ENCODE measurements around the gene DCDC1.

Gene DCDC1

DNA sequence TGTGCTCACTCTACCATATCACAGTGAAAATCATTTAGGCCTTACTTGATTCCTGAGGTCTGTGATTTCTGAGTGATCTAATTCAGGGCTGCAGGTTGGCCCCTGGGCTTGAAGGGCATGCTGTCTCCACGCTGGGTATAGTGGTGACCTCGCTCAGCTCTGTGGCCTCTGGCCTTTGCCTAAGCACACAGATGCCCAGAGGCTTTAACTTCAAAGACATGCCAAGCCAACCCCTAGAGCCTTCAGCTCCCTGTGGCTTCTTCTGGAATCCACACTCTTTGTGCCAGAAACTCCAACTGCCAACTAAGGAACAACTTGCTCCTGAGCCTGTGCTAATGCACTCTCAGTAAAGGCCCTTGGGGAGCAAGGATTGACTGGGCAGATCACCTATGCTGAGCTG is 550.8 kb downstream of the DCDC1 start:
- no peaks in the 10 kb centered on the region for H3K27me3 ChIP-seq (ENCODE audit: insufficient read depth, low read length)
- no peaks in the 10 kb centered on the region for H3K36me3 ChIP-seq (ENCODE audit: control insufficient read depth in 1 of 2, insufficient read depth in 2 of 2, low read length in 2 of 2)
- no peak overlapping the region for H3K27ac ChIP-seq (ENCODE audit: low read depth, low read length)
- no peak overlapping the region for H2BK12ac ChIP-seq (ENCODE audit: low read length)
- H4K12ac ChIP-seq (ENCODE audit: low read depth, low read length) = no peak overlapping the region
- H3K4ac ChIP-seq (ENCODE audit: low read depth, low read length) = no peak overlapping the region
- DNase-seq = no peak
- no peak overlapping the region for H4K8ac ChIP-seq (ENCODE audit: low read depth, low read length)
- H2AFZ ChIP-seq (ENCODE audit: insufficient read depth, low read length, poor library complexity) = no peak overlapping the region
- no CpG with 5 or more reads among the region's 2 CpGs for WGBS (ENCODE audit: extremely low coverage, insufficient coverage, insufficient read length)
- H3K23ac ChIP-seq (ENCODE audit: low read length) = no peak overlapping the region
- H3K4me3 ChIP-seq (ENCODE audit: low read depth, low read length) = no peak overlapping the region
- H3K4me2 ChIP-seq (ENCODE audit: low read length) = no peak overlapping the region
- no peak overlapping the region for H3K9ac ChIP-seq (ENCODE audit: low read length)
- H2BK5ac ChIP-seq (ENCODE audit: low read depth, low read length, poor library complexity) = no peak overlapping the region
- H3K14ac ChIP-seq (ENCODE audit: low read length) = no peak overlapping the region
- no peak overlapping the region for H2BK120ac ChIP-seq (ENCODE audit: insufficient read depth, low read length, poor library complexity)
- H4K91ac ChIP-seq (ENCODE audit: low read depth, low read length) = no peak overlapping the region
- H3K79me1 ChIP-seq (ENCODE audit: low read length) = no peaks in the 10 kb centered on the region
- no peaks in the 10 kb centered on the region for H3K9me3 ChIP-seq (ENCODE audit: insufficient read depth, low read depth, low read length)
- no peaks in the 10 kb centered on the region for H3K79me2 ChIP-seq (ENCODE audit: control insufficient read depth, insufficient read depth, low read length, poor library complexity)
- H3K18ac ChIP-seq (ENCODE audit: low read length) = no peak overlapping the region
- no peak overlapping the region for H2AK5ac ChIP-seq (ENCODE audit: low read length)
- H3K4me1 ChIP-seq (ENCODE audit: control insufficient read depth in 1 of 2, insufficient read depth in 2 of 2, low read length in 2 of 2) = peaks cover 0 to 2% of the 10 kb centered on the region in 2 experiments

DNA sequence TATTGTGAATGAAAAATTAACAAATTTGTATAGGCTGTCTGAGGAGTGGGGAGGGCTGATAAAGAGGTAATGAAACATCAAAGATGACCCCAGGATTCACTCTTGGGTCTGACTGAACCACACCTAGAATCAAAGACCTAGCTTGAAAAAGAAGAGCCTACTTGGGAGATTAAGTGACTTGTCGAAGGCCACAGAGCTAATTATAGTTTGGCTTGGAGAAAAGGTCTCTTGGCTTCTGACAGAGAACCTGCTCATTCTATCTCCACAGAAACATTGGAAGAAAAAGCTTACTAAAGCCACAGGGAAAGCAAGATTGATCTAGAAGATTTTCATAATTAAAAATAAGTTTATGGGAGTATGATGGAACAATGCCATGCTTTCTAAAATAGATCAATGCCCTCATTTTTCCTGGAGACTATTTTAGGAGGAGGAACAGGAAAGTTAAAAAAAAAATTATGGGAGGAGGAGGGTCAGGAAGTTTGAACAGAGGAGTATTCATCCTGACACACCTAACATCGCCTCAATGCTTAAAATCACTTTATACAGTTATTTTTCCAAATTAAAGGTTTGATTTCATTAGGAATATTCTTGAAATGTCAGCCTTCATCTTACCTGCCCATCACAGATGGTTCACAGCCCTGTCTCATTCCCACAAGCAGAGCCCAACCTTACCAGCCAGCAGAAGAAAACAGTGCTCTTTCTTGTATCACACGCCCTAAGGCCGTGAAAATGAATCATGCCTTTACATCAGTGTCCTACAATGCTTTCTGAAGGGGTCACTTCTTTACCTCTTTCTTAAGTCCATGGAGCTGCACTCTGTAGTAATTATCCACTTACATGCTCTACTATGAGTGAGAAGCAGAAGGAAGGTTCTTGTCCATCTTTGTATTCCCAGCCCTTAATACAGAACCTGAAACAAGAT is 552.3 kb downstream of the DCDC1 start:
- Histone ChIP-seq H4K8ac (ENCODE audit: low read depth, low read length) (no peak overlapping the region), H3K4ac (ENCODE audit: low read depth, low read length) (no peak overlapping the region), H3K9ac (ENCODE audit: low read length) (no peak overlapping the region), H4K91ac (ENCODE audit: low read depth, low read length) (no peak overlapping the region), H2BK12ac (ENCODE audit: low read length) (no peak overlapping the region), H3K4me3 (ENCODE audit: low read depth, low read length) (no peak overlapping the region), H3K23ac (ENCODE audit: low read length) (no peak overlapping the region), H3K18ac (ENCODE audit: low read length) (no peak overlapping the region), H3K79me2 (ENCODE audit: control insufficient read depth, insufficient read depth, low read length, poor library complexity) (no peaks in the 10 kb centered on the region), H2BK120ac (ENCODE audit: insufficient read depth, low read length, poor library complexity) (no peak overlapping the region), H3K27ac (ENCODE audit: low read depth, low read length) (no peak overlapping the region), H3K27me3 (ENCODE audit: insufficient read depth, low read length) (no peaks in the 10 kb centered on the region), H3K79me1 (ENCODE audit: low read length) (no peaks in the 10 kb centered on the region), H2AFZ (ENCODE audit: insufficient read depth, low read length, poor library complexity) (no peak overlapping the region), H4K12ac (ENCODE audit: low read depth, low read length) (no peak overlapping the region), H2BK5ac (ENCODE audit: low read depth, low read length, poor library complexity) (no peak overlapping the region), H3K4me1 (ENCODE audit: control insufficient read depth in 1 of 2, insufficient read depth in 2 of 2, low read length in 2 of 2) (peaks cover 0 to 2% of the 10 kb centered on the region in 2 experiments), H2AK5ac (ENCODE audit: low read length) (no peak overlapping the region), H3K36me3 (ENCODE audit: control insufficient read depth in 1 of 2, insufficient read depth in 2 of 2, low read length in 2 of 2) (no peaks in the 10 kb centered on the region), H3K9me3 (ENCODE audit: insufficient read depth, low read depth, low read length) (no peaks in the 10 kb centered on the region), H3K14ac (ENCODE audit: low read length) (no peak overlapping the region), H3K4me2 (ENCODE audit: low read length) (no peak overlapping the region)
- no peak for DNase-seq
- no CpG with 5 or more reads among the region's 4 CpGs for WGBS (ENCODE audit: extremely low coverage, insufficient coverage, insufficient read length)

DNA sequence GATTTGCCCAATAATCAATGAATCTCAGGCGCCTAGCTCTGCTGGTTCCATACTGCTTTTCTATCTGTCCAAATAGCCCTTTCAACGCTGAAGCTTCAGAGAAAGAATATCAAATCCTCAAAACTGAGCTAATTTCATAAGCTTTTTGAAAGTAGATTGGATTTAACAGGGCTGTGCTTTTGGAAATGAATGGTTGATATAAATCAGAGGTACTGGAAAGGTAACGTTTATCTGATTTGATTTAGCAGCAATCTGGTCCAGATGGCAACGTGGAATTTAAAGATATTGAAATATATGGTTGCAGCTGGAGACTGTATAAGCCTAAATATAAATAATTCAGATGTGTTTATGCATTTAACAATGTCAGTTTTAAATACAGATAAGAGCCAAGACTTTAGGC is 553.9 kb downstream of the DCDC1 start:
- Histone ChIP-seq H4K8ac (ENCODE audit: low read depth, low read length) (no peak overlapping the region), H3K18ac (ENCODE audit: low read length) (no peak overlapping the region), H3K4me3 (ENCODE audit: low read depth, low read length) (no peak overlapping the region), H3K4me2 (ENCODE audit: low read length) (no peak overlapping the region), H3K14ac (ENCODE audit: low read length) (no peak overlapping the region), H3K79me2 (ENCODE audit: control insufficient read depth, insufficient read depth, low read length, poor library complexity) (no peaks in the 10 kb centered on the region), H4K12ac (ENCODE audit: low read depth, low read length) (no peak overlapping the region), H3K4ac (ENCODE audit: low read depth, low read length) (no peak overlapping the region), H2BK12ac (ENCODE audit: low read length) (no peak overlapping the region), H3K36me3 (ENCODE audit: control insufficient read depth in 1 of 2, insufficient read depth in 2 of 2, low read length in 2 of 2) (no peaks in the 10 kb centered on the region), H2BK120ac (ENCODE audit: insufficient read depth, low read length, poor library complexity) (no peak overlapping the region), H3K4me1 (ENCODE audit: control insufficient read depth in 1 of 2, insufficient read depth in 2 of 2, low read length in 2 of 2) (peaks cover 0 to 2% of the 10 kb centered on the region in 2 experiments), H3K9ac (ENCODE audit: low read length) (no peak overlapping the region), H3K79me1 (ENCODE audit: low read length) (no peaks in the 10 kb centered on the region), H2AK5ac (ENCODE audit: low read length) (no peak overlapping the region), H4K91ac (ENCODE audit: low read depth, low read length) (no peak overlapping the region), H3K27me3 (ENCODE audit: insufficient read depth, low read length) (no peaks in the 10 kb centered on the region), H3K23ac (ENCODE audit: low read length) (no peak overlapping the region), H3K9me3 (ENCODE audit: insufficient read depth, low read depth, low read length) (no peaks in the 10 kb centered on the region), H3K27ac (ENCODE audit: low read depth, low read length) (no peak overlapping the region), H2AFZ (ENCODE audit: insufficient read depth, low read length, poor library complexity) (no peak overlapping the region), H2BK5ac (ENCODE audit: low read depth, low read length, poor library complexity) (no peak overlapping the region)
- DNase-seq = no peak
- WGBS (ENCODE audit: extremely low coverage, insufficient coverage, insufficient read length) = no CpG with 5 or more reads among the region's 4 CpGs

DNA sequence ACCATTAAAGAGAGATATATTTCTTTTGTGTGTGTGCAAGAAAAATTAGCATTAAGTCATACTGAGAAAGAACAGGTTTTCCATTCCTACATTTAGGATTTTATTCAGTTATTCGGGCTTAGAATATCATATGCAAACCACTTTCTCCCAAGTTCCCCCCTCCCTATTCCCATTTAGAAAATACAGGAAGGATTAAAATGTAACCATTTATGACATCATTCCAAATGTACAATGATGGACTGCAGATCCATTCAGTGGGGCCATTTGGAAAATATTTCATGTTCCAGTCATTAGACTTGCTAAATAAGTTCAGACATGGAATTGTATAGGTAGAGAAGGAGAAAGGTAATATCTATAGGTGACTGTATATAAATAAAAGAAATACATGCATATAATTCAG is 554.8 kb downstream of the DCDC1 start:
- no peaks in the 10 kb centered on the region for H3K79me2 ChIP-seq (ENCODE audit: control insufficient read depth, insufficient read depth, low read length, poor library complexity)
- no peak overlapping the region for H3K4me3 ChIP-seq (ENCODE audit: low read depth, low read length)
- no peak overlapping the region for H2BK12ac ChIP-seq (ENCODE audit: low read length)
- H3K79me1 ChIP-seq (ENCODE audit: low read length) = no peaks in the 10 kb centered on the region
- no peak overlapping the region for H4K12ac ChIP-seq (ENCODE audit: low read depth, low read length)
- H4K8ac ChIP-seq (ENCODE audit: low read depth, low read length) = no peak overlapping the region
- H3K36me3 ChIP-seq (ENCODE audit: control insufficient read depth in 1 of 2, insufficient read depth in 2 of 2, low read length in 2 of 2) = no peaks in the 10 kb centered on the region
- H3K23ac ChIP-seq (ENCODE audit: low read length) = no peak overlapping the region
- H2BK120ac ChIP-seq (ENCODE audit: insufficient read depth, low read length, poor library complexity) = no peak overlapping the region
- H3K9me3 ChIP-seq (ENCODE audit: insufficient read depth, low read depth, low read length) = no peaks in the 10 kb centered on the region
- no peak for DNase-seq
- H3K4ac ChIP-seq (ENCODE audit: low read depth, low read length) = no peak overlapping the region
- H2BK5ac ChIP-seq (ENCODE audit: low read depth, low read length, poor library complexity) = no peak overlapping the region
- H3K27ac ChIP-seq (ENCODE audit: low read depth, low read length) = no peak overlapping the region
- no peaks in the 10 kb centered on the region for H3K27me3 ChIP-seq (ENCODE audit: insufficient read depth, low read length)
- peaks cover 0 to 2% of the 10 kb centered on the region in 2 experiments for H3K4me1 ChIP-seq (ENCODE audit: control insufficient read depth in 1 of 2, insufficient read depth in 2 of 2, low read length in 2 of 2)
- H3K9ac ChIP-seq (ENCODE audit: low read length) = no peak overlapping the region
- no peak overlapping the region for H3K14ac ChIP-seq (ENCODE audit: low read length)
- H2AK5ac ChIP-seq (ENCODE audit: low read length) = no peak overlapping the region
- H4K91ac ChIP-seq (ENCODE audit: low read depth, low read length) = no peak overlapping the region
- WGBS (ENCODE audit: extremely low coverage, insufficient coverage, insufficient read length) = no CpG with 5 or more reads among the region's 1 CpG
- no peak overlapping the region for H2AFZ ChIP-seq (ENCODE audit: insufficient read depth, low read length, poor library complexity)
- H3K4me2 ChIP-seq (ENCODE audit: low read length) = no peak overlapping the region
- H3K18ac ChIP-seq (ENCODE audit: low read length) = no peak overlapping the region

Measured in trophoblast cell (in vitro differentiated cells and primary cell).